HG02610 (cell line): ENCODE measurements around the gene MYOM3.
"Not testable (repeated sequence)": the region's sequence is repeated elsewhere in the genome, so short reads cannot be mapped to it uniquely, and the experiment has no call there.

Experiments
- ATAC-seq: cut with Tn5 transposase; IDR thresholded peaks from one replicate; pipeline ENCODE4 v1.9.1; 2021; ENCODE audit warnings: mild to moderate bottlenecking, moderate library complexity; ENCODE audit not compliant: unreplicated experiment

MYOM3 gene

GRCh38 chr1:24077278-24077978, 34.5 kb downstream of the MYOM3 start:
- ATAC-seq, result no peak

GRCh38 chr1:24075946-24076345, 36.0 kb downstream of the MYOM3 start:
- ATAC-seq, result no peak

- no peak for ATAC-seq
Observed at GRCh38 chr1:24075590-24075854, 36.4 kb downstream of the MYOM3 start.

GRCh38 chr1:24074817-24075589, 36.9 kb downstream of the MYOM3 start:
- ATAC-seq, result no peak

GRCh38 chr1:24074196-24074595, 37.7 kb downstream of the MYOM3 start:
- no peak for ATAC-seq

GRCh38 chr1:24071941-24072340, 40.0 kb downstream of the MYOM3 start:
- ATAC-seq, result no peak

- ATAC-seq, result peak; percentile 54
Observed at GRCh38 chr1:24070821-24071393, 41.0 kb downstream of the MYOM3 start.

- ATAC-seq, result no peak
Observed at GRCh38 chr1:24069817-24070216, 42.1 kb downstream of the MYOM3 start.

- no peak for ATAC-seq
Observed at GRCh38 chr1:24067978-24068377, 44.0 kb downstream of the MYOM3 start.

- ATAC-seq, result no peak
Observed at GRCh38 chr1:24065304-24065703, 46.6 kb downstream of the MYOM3 start.

GRCh38 chr1:24062221-24062620, 49.7 kb downstream of the MYOM3 start:
- no peak for ATAC-seq

- no peak for ATAC-seq
Observed at GRCh38 chr1:24060482-24060881, 51.5 kb downstream of the MYOM3 start.

- ATAC-seq, result no peak
Observed at GRCh38 chr1:24058671-24059455, 53.1 kb downstream of the MYOM3 start.

- no peak for ATAC-seq
Observed at GRCh38 chr1:24057171-24057570, 54.8 kb downstream of the MYOM3 start.

- ATAC-seq, result no peak
Observed at GRCh38 chr1:24055681-24056080, 56.3 kb downstream of the MYOM3 start.

- ATAC-seq, result no peak
Observed at GRCh38 chr1:24052220-24052619, 59.7 kb downstream of the MYOM3 start.

- no peak for ATAC-seq
Observed at GRCh38 chr1:24051206-24051945, 60.6 kb downstream of the MYOM3 start.

GRCh38 chr1:24049733-24050132, 62.2 kb downstream of the MYOM3 start:
- no peak for ATAC-seq

GRCh38 chr1:24048894-24049293, 63.0 kb downstream of the MYOM3 start:
- not testable (repeated sequence) for ATAC-seq

- ATAC-seq, result no peak
Observed at GRCh38 chr1:24048205-24048869, 63.6 kb downstream of the MYOM3 start.
